K562 (cell line): ENCODE measurements around the gene ABHD16A. TPM values are rescaled to one million over a fixed set of nuclear protein-coding genes. Genes with fewer than 3 reads are reported as not detected.
A peak's percentile ranks its signal among the peaks of the same experiment; 100 is the strongest.

ENCODE experiments used
- CBFA2T3 ChIP-seq: fragments of 450-650 bp; IDR thresholded peaks from 2 replicates; pipeline ENCODE4 v1.6.1; 2017
- MCM2 ChIP-seq: fragments of 450-650 bp; IDR thresholded peaks from 2 replicates; pipeline ENCODE4 v1.6.1; 2017; ENCODE audit warnings: low read depth, mild to moderate bottlenecking
- NCOA6 ChIP-seq: fragments of 450-650 bp; IDR thresholded peaks from 2 replicates; pipeline ENCODE4 v1.6.1; 2017; ENCODE audit warnings: mild to moderate bottlenecking
- PHF20 ChIP-seq: fragments of 450-650 bp; IDR thresholded peaks from 2 replicates; pipeline ENCODE4 v1.6.1; 2018; ENCODE audit not compliant: partially characterized antibody
- ZBTB7A ChIP-seq: IDR thresholded peaks from 2 replicates; pipeline ENCODE4 v1.6.1; 2011; ENCODE audit warnings: low read depth, mild to moderate bottlenecking, low read length, moderate library complexity, borderline replicate concordance; ENCODE audit not compliant: control insufficient read depth
- ZNF133 ChIP-seq: fragments of 250-450 bp; sonication (Bioruptor Pico); IDR thresholded peaks from 2 replicates; pipeline ENCODE4 v1.4.0; 2020; ENCODE audit warnings: mild to moderate bottlenecking
- ZNF717 ChIP-seq: fragments of 250-450 bp; sonication (Bioruptor Pico); IDR thresholded peaks from 2 replicates; pipeline ENCODE4 v1.5.0; 2021
- polyA plus RNA-seq, 8 experiments: library from polyadenylated mRNA; depleted of rRNA in 4 of 8; stranded (reverse) in 5 of 8; unstranded in 3 of 8; fragments of >200 nt; fragmentation: Nextera tagmentation in 2 of 8; fragmentation: Illumina TruSeq in 1 of 8; extraction: Ambion mirVana in 2 of 8; extraction: Trizol in 1 of 8; gene quantifications; 2 replicates each; pipeline versions ENCODE4 v1.2.1 to v1.2.3, GENCODE V29; 2011 to 2014; ENCODE audit warnings: inconsistent platforms in 1 of 8, missing spikeins in 1 of 8
- total RNA-seq, 7 experiments: library from RNA; depleted of rRNA in 6 of 7; stranded (reverse); fragments of >200 nt in 6 of 7; fragmentation: Illumina TruSeq in 2 of 7; extraction: Trizol in 2 of 7; gene quantifications; 2 replicates each; pipeline versions ENCODE4 v1.2.1 to v1.2.3, GENCODE V29; 2011 to 2021; ENCODE audit warnings: low replicate concordance in 1 of 7
- TF ChIP-seq, protein P1 (sequence below): fragments of 200-800 bp; sonication (Bioruptor generic); IDR thresholded peaks from 2 replicates; pipeline ENCODE4 v1.6.1; 2017; ENCODE audit warnings: missing genetic modification characterization, missing compliant biosample characterization
- TF ChIP-seq, protein P2 (sequence below): fragments of 450-650 bp; IDR thresholded peaks from 2 replicates; pipeline ENCODE4 v1.6.1; 2017; ENCODE audit warnings: antibody characterized with exemption, mild to moderate bottlenecking
- TF ChIP-seq, protein P3 (sequence below): fragments of 200-800 bp; sonication (Bioruptor generic); IDR thresholded peaks from 2 replicates; pipeline ENCODE4 v1.6.1; 2017; ENCODE audit warnings: missing genetic modification characterization, missing compliant biosample characterization

The ABHD16A gene
- total and polyA plus RNA-seq, 9 of the 15 experiments (the other 6 are each of a cell fraction or from before 2014, with no cell fraction given) = 25.8 to 120 (median 81.6) TPM

DNA sequence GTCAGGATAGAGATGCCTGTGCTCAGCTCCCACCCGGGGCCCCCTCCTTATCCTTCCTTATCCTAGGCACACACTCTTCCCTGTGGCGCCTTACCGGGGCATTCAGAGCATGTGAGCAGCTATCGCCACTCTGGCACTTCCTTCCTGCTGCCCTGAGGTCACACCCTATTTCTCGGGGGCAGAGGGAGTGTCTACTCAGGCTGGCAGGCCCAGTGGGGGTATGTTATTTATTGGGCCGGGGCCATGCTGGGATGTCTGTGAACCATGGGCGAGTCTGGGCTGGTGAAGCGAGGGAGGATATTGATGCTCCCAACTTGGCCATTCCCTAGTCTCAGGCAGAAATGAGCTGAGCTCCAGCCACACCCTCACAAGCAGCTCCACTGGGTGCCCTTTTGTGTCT, 8.1 kb upstream of the ABHD16A start (continued):
- TF ChIP-seq, protein P1, sequence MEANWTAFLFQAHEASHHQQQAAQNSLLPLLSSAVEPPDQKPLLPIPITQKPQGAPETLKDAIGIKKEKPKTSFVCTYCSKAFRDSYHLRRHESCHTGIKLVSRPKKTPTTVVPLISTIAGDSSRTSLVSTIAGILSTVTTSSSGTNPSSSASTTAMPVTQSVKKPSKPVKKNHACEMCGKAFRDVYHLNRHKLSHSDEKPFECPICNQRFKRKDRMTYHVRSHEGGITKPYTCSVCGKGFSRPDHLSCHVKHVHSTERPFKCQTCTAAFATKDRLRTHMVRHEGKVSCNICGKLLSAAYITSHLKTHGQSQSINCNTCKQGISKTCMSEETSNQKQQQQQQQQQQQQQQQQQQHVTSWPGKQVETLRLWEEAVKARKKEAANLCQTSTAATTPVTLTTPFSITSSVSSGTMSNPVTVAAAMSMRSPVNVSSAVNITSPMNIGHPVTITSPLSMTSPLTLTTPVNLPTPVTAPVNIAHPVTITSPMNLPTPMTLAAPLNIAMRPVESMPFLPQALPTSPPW (CRISPR knock-in tag) = 0 out of 2 replicates have a peak, but pooled peaks have one; percentile 16
- peak; percentile 68 for TF ChIP-seq CBFA2T3
- no peak for TF ChIP-seq NCOA6
- no peak for TF ChIP-seq PHF20
- TF ChIP-seq, protein P2, sequence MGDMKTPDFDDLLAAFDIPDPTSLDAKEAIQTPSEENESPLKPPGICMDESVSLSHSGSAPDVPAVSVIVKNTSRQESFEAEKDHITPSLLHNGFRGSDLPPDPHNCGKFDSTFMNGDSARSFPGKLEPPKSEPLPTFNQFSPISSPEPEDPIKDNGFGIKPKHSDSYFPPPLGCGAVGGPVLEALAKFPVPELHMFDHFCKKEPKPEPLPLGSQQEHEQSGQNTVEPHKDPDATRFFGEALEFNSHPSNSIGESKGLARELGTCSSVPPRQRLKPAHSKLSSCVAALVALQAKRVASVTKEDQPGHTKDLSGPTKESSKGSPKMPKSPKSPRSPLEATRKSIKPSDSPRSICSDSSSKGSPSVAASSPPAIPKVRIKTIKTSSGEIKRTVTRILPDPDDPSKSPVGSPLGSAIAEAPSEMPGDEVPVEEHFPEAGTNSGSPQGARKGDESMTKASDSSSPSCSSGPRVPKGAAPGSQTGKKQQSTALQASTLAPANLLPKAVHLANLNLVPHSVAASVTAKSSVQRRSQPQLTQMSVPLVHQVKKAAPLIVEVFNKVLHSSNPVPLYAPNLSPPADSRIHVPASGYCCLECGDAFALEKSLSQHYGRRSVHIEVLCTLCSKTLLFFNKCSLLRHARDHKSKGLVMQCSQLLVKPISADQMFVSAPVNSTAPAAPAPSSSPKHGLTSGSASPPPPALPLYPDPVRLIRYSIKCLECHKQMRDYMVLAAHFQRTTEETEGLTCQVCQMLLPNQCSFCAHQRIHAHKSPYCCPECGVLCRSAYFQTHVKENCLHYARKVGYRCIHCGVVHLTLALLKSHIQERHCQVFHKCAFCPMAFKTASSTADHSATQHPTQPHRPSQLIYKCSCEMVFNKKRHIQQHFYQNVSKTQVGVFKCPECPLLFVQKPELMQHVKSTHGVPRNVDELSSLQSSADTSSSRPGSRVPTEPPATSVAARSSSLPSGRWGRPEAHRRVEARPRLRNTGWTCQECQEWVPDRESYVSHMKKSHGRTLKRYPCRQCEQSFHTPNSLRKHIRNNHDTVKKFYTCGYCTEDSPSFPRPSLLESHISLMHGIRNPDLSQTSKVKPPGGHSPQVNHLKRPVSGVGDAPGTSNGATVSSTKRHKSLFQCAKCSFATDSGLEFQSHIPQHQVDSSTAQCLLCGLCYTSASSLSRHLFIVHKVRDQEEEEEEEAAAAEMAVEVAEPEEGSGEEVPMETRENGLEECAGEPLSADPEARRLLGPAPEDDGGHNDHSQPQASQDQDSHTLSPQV = 0 out of 2 replicates have a peak, but pooled peaks have one; percentile 39
- TF ChIP-seq, protein P3, sequence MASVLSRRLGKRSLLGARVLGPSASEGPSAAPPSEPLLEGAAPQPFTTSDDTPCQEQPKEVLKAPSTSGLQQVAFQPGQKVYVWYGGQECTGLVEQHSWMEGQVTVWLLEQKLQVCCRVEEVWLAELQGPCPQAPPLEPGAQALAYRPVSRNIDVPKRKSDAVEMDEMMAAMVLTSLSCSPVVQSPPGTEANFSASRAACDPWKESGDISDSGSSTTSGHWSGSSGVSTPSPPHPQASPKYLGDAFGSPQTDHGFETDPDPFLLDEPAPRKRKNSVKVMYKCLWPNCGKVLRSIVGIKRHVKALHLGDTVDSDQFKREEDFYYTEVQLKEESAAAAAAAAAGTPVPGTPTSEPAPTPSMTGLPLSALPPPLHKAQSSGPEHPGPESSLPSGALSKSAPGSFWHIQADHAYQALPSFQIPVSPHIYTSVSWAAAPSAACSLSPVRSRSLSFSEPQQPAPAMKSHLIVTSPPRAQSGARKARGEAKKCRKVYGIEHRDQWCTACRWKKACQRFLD (CRISPR knock-in tag) = 0 out of 2 replicates have a peak, but pooled peaks have one; percentile 5
- TF ChIP-seq ZNF133 (CRISPR knock-in tag) = no peak
- no peak for TF ChIP-seq MCM2
- 0 out of 2 replicates have a peak, but pooled peaks have one; percentile 26 for TF ChIP-seq ZBTB7A
- no peak for TF ChIP-seq ZNF717 (CRISPR knock-in tag)
